Neural crest cell (in vitro differentiated cells): ENCODE measurements around the gene FPR1. TPM values are rescaled to one million over a fixed set of nuclear protein-coding genes. Genes with fewer than 3 reads are reported as not detected.

Experiments used
- DNase-seq: peaks from one replicate; pipeline ENCODE4 v3.0.0; 2021; ENCODE audit warnings: low read depth, mixed read lengths, low spot score
- H3K27ac Mint-ChIP-seq: one replicate; pipeline ENCODE4 v1.8.0; 2021; ENCODE audit warnings: mild to moderate bottlenecking, mixed read lengths; ENCODE audit not compliant: unreplicated experiment
- H3K27me3 Mint-ChIP-seq: 2 replicates; pipeline ENCODE4 v1.8.0; 2021; ENCODE audit warnings: low read depth, mild to moderate bottlenecking, mixed read lengths
- H3K36me3 Mint-ChIP-seq: 2 replicates; pipeline ENCODE4 v1.8.0; 2021; ENCODE audit warnings: low read depth, mild to moderate bottlenecking, mixed read lengths
- H3K4me1 Mint-ChIP-seq: 2 replicates; pipeline ENCODE4 v1.8.0; 2021; ENCODE audit warnings: mixed read lengths
- H3K4me3 Mint-ChIP-seq: one replicate; pipeline ENCODE4 v1.8.0; 2021; ENCODE audit warnings: mild to moderate bottlenecking, mixed read lengths
- H3K9me3 Mint-ChIP-seq: 2 replicates; pipeline ENCODE4 v1.8.0; 2021; ENCODE audit warnings: mixed read lengths
- total RNA-seq: library from RNA; stranded (reverse); gene quantifications from 2 replicates; pipeline ENCODE4 v1.2.1, GENCODE V29; 2021
- TF ChIP-seq, protein P1 (sequence below): fragments of 200-600 bp; sonication (generic); conservative IDR thresholded peaks from 2 replicates; pipeline ENCODE4 v1.5.0; 2021; ENCODE audit warnings: antibody characterized with exemption, mild to moderate bottlenecking

The FPR1 gene
- total RNA-seq, 1 donor from 2014 or later = not detected

DNA sequence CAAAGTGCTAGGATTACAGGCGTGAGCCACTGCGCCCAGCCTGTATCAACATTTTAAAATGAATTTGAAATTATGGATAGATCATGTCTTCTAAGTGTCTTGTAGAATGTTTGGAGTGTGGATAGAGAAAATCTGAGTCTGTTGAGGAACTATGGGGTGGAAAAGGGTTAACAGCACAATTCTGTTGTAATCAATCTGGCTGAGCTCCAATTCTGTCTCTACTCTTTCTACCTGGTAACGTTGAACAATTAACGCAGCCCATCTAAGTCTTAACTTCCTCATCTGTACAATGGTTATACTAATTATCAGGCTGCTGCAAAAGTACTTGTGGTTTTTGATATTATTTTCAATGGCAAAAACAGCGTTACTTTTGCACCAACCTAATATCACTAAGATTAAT, 13.4 kb upstream of the FPR1 start:
- Mint-ChIP-seq H3K4me3 (no peak overlapping the region), H3K27ac (no peak overlapping the region), H3K36me3 (no peaks in the 10 kb centered on the region), H3K4me1 (no peaks in the 10 kb centered on the region), H3K27me3 (peaks cover 44% of the 10 kb centered on the region), H3K9me3 (no peaks in the 10 kb centered on the region)
- TF ChIP-seq, protein P1, sequence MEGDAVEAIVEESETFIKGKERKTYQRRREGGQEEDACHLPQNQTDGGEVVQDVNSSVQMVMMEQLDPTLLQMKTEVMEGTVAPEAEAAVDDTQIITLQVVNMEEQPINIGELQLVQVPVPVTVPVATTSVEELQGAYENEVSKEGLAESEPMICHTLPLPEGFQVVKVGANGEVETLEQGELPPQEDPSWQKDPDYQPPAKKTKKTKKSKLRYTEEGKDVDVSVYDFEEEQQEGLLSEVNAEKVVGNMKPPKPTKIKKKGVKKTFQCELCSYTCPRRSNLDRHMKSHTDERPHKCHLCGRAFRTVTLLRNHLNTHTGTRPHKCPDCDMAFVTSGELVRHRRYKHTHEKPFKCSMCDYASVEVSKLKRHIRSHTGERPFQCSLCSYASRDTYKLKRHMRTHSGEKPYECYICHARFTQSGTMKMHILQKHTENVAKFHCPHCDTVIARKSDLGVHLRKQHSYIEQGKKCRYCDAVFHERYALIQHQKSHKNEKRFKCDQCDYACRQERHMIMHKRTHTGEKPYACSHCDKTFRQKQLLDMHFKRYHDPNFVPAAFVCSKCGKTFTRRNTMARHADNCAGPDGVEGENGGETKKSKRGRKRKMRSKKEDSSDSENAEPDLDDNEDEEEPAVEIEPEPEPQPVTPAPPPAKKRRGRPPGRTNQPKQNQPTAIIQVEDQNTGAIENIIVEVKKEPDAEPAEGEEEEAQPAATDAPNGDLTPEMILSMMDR = no peak
- no peak for DNase-seq

DNA sequence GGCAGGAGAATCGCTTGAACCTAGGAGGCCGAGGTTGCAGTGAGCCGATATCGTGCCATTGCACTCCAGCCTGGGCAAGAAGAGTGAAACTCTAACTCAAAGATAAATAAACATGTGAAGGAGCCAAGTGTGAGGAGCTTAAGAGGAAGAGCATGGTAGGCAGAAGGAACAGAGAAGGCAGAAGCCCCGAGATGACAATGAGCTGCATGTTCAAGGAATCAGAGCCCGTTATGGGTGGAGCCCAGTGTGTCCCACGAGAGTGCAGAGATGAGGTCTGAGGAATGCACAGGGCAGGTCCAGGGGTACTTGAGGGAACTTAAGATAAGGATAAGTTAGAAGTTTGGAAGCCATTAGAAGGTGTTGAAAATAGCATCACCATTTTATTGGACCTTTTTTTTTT, 10.0 kb upstream of the FPR1 start:
- no peak for DNase-seq
- H3K27ac Mint-ChIP-seq = no peak overlapping the region
- no peak overlapping the region for H3K4me3 Mint-ChIP-seq
- TF ChIP-seq, protein P1 = no peak
- peaks cover 3% of the 10 kb centered on the region for H3K36me3 Mint-ChIP-seq
- H3K4me1 Mint-ChIP-seq = no peaks in the 10 kb centered on the region
- H3K27me3 Mint-ChIP-seq = peaks cover 34% of the 10 kb centered on the region
- peaks cover 5% of the 10 kb centered on the region for H3K9me3 Mint-ChIP-seq

GRCh38 chr19:51760697-51761356, 9.1 kb upstream of the FPR1 start, which contains the start of gene FPR2:
TSS of gene FPR2 (plus strand) at chr19:51761180. CDS start at chr19:51768659, 7,479 bp downstream.
- Mint-ChIP-seq H3K9me3 (peaks cover 5% of the 10 kb centered on the region), H3K27me3 (peaks cover 28% of the 10 kb centered on the region), H3K27ac (no peak within 1 kb of the TSS), H3K4me3 (no peak within 1 kb of the TSS), H3K36me3 (peaks cover 3% of the 10 kb centered on the region), H3K4me1 (no peaks in the 10 kb centered on the region)
- no peak for DNase-seq
- TF ChIP-seq, protein P1 = no peak

DNA sequence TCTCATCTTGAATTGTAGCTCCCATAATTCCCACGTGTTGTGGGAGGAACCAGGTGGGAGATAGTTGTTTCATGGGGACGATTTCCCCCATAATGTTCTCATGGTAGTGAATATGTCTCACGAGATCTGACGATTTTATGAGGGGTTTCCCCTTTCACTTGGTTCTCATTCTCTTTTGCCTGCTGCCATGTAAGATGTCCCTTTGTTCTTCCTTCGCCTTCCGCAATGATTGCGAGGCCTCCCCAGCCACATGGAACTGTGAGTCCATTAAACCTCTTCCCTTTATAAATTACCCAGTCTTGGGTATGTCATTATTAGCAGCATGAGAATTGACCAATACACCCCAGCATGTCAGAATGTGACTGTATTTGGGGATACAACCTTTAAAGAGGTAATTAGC, 3.9 kb upstream of the FPR1 start:
- Mint-ChIP-seq H3K4me3 (no peak overlapping the region), H3K4me1 (no peaks in the 10 kb centered on the region), H3K9me3 (peaks cover 9% of the 10 kb centered on the region), H3K36me3 (peaks cover 4% of the 10 kb centered on the region), H3K27ac (no peak overlapping the region), H3K27me3 (peaks cover 7% of the 10 kb centered on the region)
- TF ChIP-seq, protein P1 = no peak
- no peak for DNase-seq

GRCh38 chr19:51754770-51755169, 3.1 kb upstream of the FPR1 start:
- no peak overlapping the region for H3K27ac Mint-ChIP-seq
- no peak overlapping the region for H3K4me3 Mint-ChIP-seq
- DNase-seq = no peak
- H3K4me1 Mint-ChIP-seq = no peaks in the 10 kb centered on the region
- H3K36me3 Mint-ChIP-seq = peaks cover 3% of the 10 kb centered on the region
- peaks cover 7% of the 10 kb centered on the region for H3K9me3 Mint-ChIP-seq
- peaks cover 5% of the 10 kb centered on the region for H3K27me3 Mint-ChIP-seq
- TF ChIP-seq, protein P1 = no peak
